Hair follicle dermal papilla cell (primary cell): ENCODE measurements around the gene KRTAP3-1. TPM values are rescaled to one million over a fixed set of nuclear protein-coding genes. Genes with fewer than 3 reads are reported as not detected.

Experiments
- small RNA-seq: library from RNA; depleted of rRNA; stranded (forward); fragments of <200 nt; gene quantifications from one replicate; pipeline ENCODE3, GENCODE V24; 2012
- total RNA-seq: library from RNA; depleted of rRNA; stranded (reverse); fragments of >200 nt; gene quantifications from 2 replicates; pipeline ENCODE4 v1.2.3, GENCODE V29; 2012

The KRTAP3-1 gene
- not detected in 2 replicates for total RNA-seq

GRCh38 chr17:41008811-41009210 is at the start of gene KRTAP3-1:
Gene KRTAP3-1 (minus strand): TSS chr17:41009128. CDS start chr17:41009074, 54 bp downstream.

GRCh38 chr17:41055130-41055529 is 46.2 kb upstream of the KRTAP3-1 start, which contains the start of gene KRTAP2-2:
Gene KRTAP2-2 (minus strand): TSS chr17:41055230. CDS start chr17:41055211, 19 bp downstream.

GRCh38 chr17:41046735-41047465 is 38.0 kb upstream of the KRTAP3-1 start, which contains the start of gene KRTAP2-1:
Gene KRTAP2-1 (minus strand): TSS chr17:41047316. CDS start chr17:41047267, 49 bp downstream.

GRCh38 chr17:41040783-41041571 is 32.0 kb upstream of the KRTAP3-1 start, which contains the start of gene KRTAP1-1:
Gene KRTAP1-1 (minus strand): TSS chr17:41041450. CDS start chr17:41041397, 53 bp downstream.

GRCh38 chr17:41034346-41034935 is 25.5 kb upstream of the KRTAP3-1 start, which contains the start of gene KRTAP1-3:
Gene KRTAP1-3 (minus strand): TSS chr17:41034874. CDS start chr17:41034821, 53 bp downstream.

GRCh38 chr17:41029633-41030245 is 20.8 kb upstream of the KRTAP3-1 start, which contains the start of gene KRTAP1-4:
Gene KRTAP1-4 (minus strand): TSS chr17:41030195. CDS start chr17:41030078, 117 bp downstream.

GRCh38 chr17:41026715-41027471 is 18.0 kb upstream of the KRTAP3-1 start, which contains the start of gene KRTAP1-5:
Gene KRTAP1-5 (minus strand): TSS chr17:41027208. CDS start chr17:41027155, 53 bp downstream.

GRCh38 chr17:40999563-40999962 is 9.4 kb downstream of the KRTAP3-1 start, which contains the start of gene KRTAP3-2:
Gene KRTAP3-2 (minus strand): TSS chr17:40999906. CDS start chr17:40999853, 53 bp downstream.

GRCh38 chr17:40993839-40994238 is 15.1 kb downstream of the KRTAP3-1 start, which contains the start of gene KRTAP3-3:
Gene KRTAP3-3 (minus strand): TSS chr17:40994164. CDS start chr17:40994097, 67 bp downstream.

GRCh38 chr17:40984226-40984625 is 24.7 kb downstream of the KRTAP3-1 start, which contains the start of gene KRT40:
Gene KRT40 (minus strand): TSS chr17:40984326. CDS start chr17:40984273, 53 bp downstream.

GRCh38 chr17:40966848-40967247 is 42.1 kb downstream of the KRTAP3-1 start, which contains the start of gene KRT39:
Gene KRT39 (minus strand): TSS chr17:40966948. CDS start chr17:40966856, 92 bp downstream.

Small RNA genes lying within 50 kb of the gene (small RNA-seq; reads per million reads assigned to genes)
- gene KRTAP3-4P: not detected

Other genes starting within 250 kb of the KRTAP3-1 start
- gene KRT26, start 236.9 kb downstream of the KRTAP3-1 start, total RNA-seq: not detected in 2 replicates
- not detected in 2 replicates for gene KRT27, start 226.6 kb downstream of the KRTAP3-1 start, total RNA-seq
- not detected in 2 replicates for gene KRT28, start 209.2 kb downstream of the KRTAP3-1 start, total RNA-seq
- 2.1 and 3.4 TPM in 2 replicates for gene KRT10, start 186.5 kb downstream of the KRTAP3-1 start, total RNA-seq
- not detected in 2 replicates for gene KRT12, start 141.9 kb downstream of the KRTAP3-1 start, total RNA-seq
- not detected in 2 replicates for gene KRT20, start 123.9 kb downstream of the KRTAP3-1 start, total RNA-seq
- 0.16 and 0.85 TPM in 2 replicates for gene KRT23, start 71.5 kb downstream of the KRTAP3-1 start, total RNA-seq
- gene KRT39, start 42.2 kb downstream of the KRTAP3-1 start, total RNA-seq: not detected in 2 replicates
- gene KRT40, start 24.8 kb downstream of the KRTAP3-1 start, total RNA-seq: not detected in 2 replicates
- gene KRTAP3-3, start 15.0 kb downstream of the KRTAP3-1 start, total RNA-seq: not detected in 2 replicates
- not detected in 2 replicates for gene KRTAP3-2, start 9.2 kb downstream of the KRTAP3-1 start, total RNA-seq
- 1.5 and 6.0 TPM in 2 replicates for gene KRTAP1-5, start 18.1 kb upstream of the KRTAP3-1 start, total RNA-seq
- not detected in 2 replicates for gene KRTAP1-4, start 21.1 kb upstream of the KRTAP3-1 start, total RNA-seq
- gene KRTAP1-3, start 25.7 kb upstream of the KRTAP3-1 start, total RNA-seq: not detected in 2 replicates
- not detected in 2 replicates for gene KRTAP1-1, start 32.3 kb upstream of the KRTAP3-1 start, total RNA-seq
- not detected in 2 replicates for gene KRTAP2-1, start 38.2 kb upstream of the KRTAP3-1 start, total RNA-seq
- gene KRTAP2-2, start 46.1 kb upstream of the KRTAP3-1 start, total RNA-seq: not detected in 2 replicates
- gene KRTAP2-3, start 51.0 kb upstream of the KRTAP3-1 start, total RNA-seq: not detected in 2 replicates
- not detected in 2 replicates for gene KRTAP2-4, start 56.8 kb upstream of the KRTAP3-1 start, total RNA-seq
- gene KRTAP4-7, start 75.0 kb upstream of the KRTAP3-1 start, total RNA-seq: not detected in 2 replicates
- not detected in 2 replicates for gene KRTAP4-8, start 89.0 kb upstream of the KRTAP3-1 start, total RNA-seq
- gene KRTAP4-16, start 93.1 kb upstream of the KRTAP3-1 start, total RNA-seq: not detected in 2 replicates
- not detected in 2 replicates for gene KRTAP4-9, start 96.3 kb upstream of the KRTAP3-1 start, total RNA-seq
- not detected in 2 replicates for gene KRTAP4-11, start 109.2 kb upstream of the KRTAP3-1 start, total RNA-seq
- gene KRTAP4-12, start 115.1 kb upstream of the KRTAP3-1 start, total RNA-seq: not detected in 2 replicates
- gene KRTAP4-6, start 131.4 kb upstream of the KRTAP3-1 start, total RNA-seq: not detected in 2 replicates
- not detected in 2 replicates for gene KRTAP4-5, start 140.7 kb upstream of the KRTAP3-1 start, total RNA-seq
- gene KRTAP4-4, start 151.6 kb upstream of the KRTAP3-1 start, total RNA-seq: not detected in 2 replicates
- not detected in 2 replicates for gene KRTAP4-3, start 159.1 kb upstream of the KRTAP3-1 start, total RNA-seq
- gene KRTAP4-2, start 169.1 kb upstream of the KRTAP3-1 start, total RNA-seq: not detected in 2 replicates
- not detected in 2 replicates for gene KRTAP4-1, start 175.8 kb upstream of the KRTAP3-1 start, total RNA-seq
- gene KRTAP9-1, start 180.8 kb upstream of the KRTAP3-1 start, total RNA-seq: not detected in 2 replicates
- gene KRTAP9-2, start 217.5 kb upstream of the KRTAP3-1 start, total RNA-seq: not detected in 2 replicates
- not detected in 2 replicates for gene KRTAP9-3, start 223.3 kb upstream of the KRTAP3-1 start, total RNA-seq
- not detected in 2 replicates for gene KRTAP9-8, start 228.9 kb upstream of the KRTAP3-1 start, total RNA-seq
- not detected in 2 replicates for gene KRTAP9-4, start 240.6 kb upstream of the KRTAP3-1 start, total RNA-seq
- gene KRTAP9-9, start 246.3 kb upstream of the KRTAP3-1 start, total RNA-seq: not detected in 2 replicates